GM21381 (cell line): ENCODE results near the gene CLDN6.
"Not testable (repeated sequence)": the region's sequence is repeated elsewhere in the genome, so short reads cannot be mapped to it uniquely, and the experiment has no call there.

Source experiments
- ATAC-seq: cut with Tn5 transposase; IDR thresholded peaks from one replicate; pipeline ENCODE4 v1.9.1; 2021; ENCODE audit warnings: mild to moderate bottlenecking, moderate library complexity; ENCODE audit not compliant: unreplicated experiment

The CLDN6 gene, protein sequence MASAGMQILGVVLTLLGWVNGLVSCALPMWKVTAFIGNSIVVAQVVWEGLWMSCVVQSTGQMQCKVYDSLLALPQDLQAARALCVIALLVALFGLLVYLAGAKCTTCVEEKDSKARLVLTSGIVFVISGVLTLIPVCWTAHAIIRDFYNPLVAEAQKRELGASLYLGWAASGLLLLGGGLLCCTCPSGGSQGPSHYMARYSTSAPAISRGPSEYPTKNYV

DNA sequence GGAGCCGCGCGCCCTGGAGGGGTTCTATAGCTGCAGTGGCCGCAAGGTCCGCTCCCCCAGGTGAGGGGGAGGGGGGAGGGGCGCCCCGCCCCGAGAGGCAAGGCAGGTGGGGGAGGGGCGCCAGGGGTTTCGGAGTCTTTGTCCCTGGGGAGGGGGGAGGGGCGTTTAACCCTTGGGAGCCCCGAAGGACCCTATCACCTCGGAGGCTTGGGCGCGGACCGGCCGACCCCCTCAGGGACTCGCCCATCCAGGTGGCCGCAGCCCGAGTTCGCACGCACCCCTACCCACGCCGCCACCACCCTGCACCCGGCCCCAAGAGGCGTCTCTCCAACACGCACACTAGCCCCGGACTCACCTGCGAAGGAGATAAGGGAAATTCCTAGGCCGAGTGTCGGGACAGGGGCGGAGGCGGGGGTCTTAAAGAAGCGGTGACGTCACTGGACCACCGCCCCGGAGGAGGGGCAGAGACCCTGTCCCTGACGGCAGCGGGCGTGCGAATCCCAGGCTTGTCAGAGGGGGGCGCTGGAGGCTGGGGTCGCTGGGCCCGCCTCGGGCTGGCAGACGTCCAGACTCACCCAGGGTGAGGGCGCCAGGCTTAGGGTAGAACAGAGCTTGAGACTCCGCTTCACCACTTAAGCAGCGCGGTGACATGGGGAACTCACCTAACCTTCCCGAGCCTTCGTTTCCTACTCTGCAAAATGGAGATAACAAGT is at the start of gene CLDN6:
CLDN6 (minus strand) TSS at position 390 of the 713 bp plus-strand sequence. CDS start 2,162 bp downstream, outside the sequence.
- no peak for ATAC-seq

DNA sequence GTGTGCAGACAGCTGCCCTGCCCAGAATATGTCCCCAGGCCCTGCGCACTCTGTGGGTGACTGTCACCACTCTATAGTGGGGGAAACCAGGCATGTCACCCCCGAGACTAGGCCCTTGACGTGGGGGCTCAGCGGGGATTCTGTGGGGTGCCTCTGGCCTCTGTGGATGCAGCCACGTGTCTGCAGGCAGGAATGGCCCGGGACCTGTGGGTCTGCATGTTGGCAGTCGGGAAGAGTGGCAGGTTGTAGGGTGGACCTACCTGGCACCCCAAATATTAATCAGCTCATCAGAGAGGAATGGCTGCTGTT is 48.4 kb upstream of the CLDN6 start:
- no peak for ATAC-seq

DNA sequence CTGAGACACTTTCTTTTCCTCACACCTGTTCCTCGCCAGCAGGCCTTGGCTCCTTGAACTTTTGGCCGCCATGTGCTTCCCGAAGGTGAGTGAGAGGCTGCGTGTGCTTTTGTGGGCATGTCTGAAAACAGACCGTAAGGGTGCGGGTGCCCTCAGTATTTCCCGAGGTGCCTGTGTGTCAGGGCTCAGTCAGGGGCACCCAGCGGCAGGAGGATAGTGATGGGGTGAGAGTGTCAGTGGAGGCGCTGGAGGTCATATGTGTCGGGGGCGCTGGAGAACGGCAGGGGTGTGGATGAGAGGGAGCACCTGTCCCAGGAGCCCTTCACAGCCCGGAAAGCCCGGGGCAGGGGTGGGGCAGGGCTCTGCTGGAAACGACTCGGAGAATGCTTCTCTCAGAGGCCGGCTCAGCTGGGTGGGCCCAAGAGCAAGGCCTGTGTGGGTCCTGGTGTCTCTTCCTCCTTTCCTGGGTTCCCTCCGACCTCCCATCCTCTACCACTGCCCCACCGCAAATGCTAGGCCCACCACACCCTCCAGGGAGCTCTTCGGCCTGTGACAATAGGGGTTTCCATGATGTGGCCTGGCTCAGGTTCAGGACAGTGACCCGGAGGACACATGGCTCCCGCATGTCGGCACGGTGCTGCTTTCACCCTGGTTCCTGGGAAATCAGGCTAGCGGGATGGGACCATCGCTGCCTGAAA is 47.9 kb upstream of the CLDN6 start:
- ATAC-seq, result no peak

DNA sequence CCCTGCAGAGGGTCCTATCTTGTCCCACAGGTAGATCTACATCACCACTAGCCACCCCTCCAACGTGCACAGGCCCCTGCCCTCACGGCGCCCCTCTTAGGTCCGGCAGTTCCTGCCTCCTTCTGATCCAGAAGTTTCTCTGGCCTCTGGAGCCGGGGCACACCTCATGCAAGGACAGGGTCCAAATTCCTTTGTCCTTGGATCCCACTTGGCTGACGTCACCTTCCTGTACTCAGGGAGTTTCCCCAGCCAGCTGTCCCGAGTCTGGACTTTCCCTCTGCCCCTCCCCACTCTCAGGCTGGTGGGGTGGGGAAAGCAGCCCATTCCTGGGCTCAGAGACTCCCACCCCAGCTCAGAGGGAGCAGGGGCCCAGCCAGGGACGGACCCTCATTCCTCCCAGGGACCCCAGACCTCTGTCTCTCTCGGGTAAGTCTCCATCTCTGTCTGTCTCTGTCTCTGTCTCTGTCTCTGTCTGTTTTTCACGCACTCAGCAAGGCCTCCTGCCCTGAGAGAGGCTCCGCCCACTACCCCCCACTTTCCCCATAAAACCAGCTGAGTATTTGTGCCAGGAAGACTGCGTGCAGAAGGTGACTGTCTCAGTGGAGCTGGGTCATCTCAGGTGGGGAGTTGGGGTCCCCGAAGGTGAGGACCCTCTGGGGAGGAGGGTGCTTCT is 47.2 kb upstream of the CLDN6 start, which contains the start of gene IL32:
IL32 (plus strand) TSS at position 572 of the 673 bp plus-strand sequence. CDS start 172 bp downstream, outside the sequence.
- no peak for ATAC-seq

DNA sequence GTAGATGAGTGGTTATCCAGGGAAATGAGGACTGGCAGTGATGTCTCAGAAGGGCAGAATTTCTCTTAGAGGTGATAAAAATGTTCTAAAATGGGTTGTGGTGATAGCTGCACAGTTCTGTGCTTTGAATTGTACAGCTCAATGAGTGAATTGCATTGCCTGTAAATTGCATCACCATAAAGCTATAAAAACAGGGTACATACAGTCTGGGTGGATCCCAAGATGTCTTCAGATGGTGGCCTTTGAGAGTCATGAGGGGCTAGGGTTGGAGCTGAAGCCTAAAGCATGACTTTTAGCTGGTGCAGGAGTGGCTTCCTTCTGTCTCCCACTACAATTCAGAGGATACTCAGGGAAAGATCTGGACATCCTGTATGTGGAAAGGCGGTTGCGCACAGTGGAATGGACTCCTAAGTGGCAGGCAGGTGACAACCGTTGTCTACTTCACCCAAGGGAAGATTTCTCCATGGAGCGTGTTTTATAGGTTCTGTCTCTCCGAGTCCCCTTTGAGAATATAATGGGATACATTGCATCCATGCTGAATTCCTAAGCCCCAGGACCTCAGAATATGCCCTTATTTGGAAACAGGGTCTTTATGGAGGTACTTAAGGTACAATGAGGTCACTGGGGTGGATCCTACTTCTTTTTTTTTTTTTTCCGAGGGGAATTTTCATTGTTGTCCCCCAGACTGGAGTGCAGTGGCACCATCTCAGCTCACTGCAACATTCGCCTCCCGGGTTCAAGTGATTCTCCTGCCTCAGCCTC is 45.8 kb upstream of the CLDN6 start:
- ATAC-seq, result no peak

DNA sequence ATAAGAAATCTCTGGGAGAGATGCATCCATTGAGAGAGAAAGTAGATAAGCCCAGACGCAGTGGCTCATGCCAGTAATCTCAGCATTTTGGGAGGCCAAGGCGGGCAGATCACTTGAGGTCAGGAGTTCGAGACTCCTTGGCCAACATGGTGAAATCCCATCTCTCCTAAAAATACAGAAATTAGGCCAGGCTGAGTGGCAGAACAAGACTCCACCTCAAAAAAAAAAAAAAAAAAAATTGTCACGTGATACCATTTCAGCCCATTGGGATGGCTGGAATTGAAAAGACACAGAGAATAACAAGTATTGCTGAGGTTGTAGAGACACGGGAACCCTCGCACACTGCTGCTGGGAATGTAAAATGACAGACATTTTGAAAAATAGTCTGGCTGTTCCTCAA is 44.6 kb upstream of the CLDN6 start:
- ATAC-seq, result no peak

DNA sequence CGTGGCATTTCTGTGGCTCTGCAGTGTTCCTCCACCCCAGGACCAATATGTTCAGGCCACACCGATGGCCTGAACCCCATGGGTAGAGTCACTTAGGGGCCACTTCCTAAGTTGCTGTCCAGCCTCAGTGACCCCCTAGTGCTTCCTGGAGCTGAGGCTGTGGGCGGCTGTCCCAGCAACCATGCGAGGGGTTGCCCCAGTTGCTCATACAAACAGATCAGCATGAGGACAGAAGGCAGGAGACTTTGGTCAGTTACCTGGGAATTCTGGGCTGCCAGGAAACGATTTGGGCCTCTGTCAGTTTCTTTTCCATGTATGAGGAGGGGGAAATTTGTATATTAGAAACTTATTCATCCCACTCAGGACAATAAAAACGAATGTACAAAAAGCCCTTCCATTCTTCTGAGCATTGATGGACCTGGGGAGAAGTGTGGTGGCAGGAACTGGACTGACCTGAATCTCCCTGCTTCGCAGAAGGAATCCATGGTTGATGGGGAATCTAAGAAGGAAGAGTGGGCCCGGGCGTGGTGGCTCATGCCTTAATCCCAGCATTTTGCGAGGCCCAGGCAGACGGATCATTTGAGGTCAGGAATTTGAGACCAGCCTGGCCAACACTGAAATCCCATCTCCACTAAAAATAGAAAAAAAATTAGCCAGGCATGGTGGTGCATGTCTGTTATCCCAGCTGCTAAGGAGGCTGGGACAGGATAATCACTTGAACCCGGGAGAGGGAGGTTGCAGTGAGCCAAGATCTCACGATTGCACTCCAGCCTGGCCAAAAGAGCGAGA is 42.5 kb upstream of the CLDN6 start:
- ATAC-seq, result no peak

DNA sequence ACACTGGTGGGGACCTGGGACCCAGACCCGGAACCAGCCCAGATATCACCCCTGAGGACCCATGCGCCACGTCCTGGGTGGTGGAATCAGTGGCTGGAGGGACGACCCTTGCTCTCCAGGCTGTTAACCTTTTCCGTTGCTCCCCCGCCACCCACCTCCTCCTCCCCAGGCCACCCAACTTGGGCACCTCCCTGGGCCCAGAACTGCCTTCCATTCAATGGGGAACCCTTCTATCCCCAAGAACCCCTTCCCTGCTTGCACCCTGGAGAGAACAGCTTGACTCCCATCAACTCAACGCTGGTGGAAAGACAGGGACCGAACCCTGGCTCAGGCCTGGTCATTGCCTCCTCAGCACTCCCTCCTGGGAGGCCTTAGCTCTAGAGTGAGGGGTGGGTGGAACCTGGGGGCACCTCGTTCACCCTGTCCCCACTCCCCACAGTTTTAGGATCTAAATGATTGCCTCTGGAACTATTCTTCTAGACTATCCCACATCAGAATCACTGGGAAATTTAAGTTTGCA is 41.8 kb upstream of the CLDN6 start:
- ATAC-seq, result no peak

DNA sequence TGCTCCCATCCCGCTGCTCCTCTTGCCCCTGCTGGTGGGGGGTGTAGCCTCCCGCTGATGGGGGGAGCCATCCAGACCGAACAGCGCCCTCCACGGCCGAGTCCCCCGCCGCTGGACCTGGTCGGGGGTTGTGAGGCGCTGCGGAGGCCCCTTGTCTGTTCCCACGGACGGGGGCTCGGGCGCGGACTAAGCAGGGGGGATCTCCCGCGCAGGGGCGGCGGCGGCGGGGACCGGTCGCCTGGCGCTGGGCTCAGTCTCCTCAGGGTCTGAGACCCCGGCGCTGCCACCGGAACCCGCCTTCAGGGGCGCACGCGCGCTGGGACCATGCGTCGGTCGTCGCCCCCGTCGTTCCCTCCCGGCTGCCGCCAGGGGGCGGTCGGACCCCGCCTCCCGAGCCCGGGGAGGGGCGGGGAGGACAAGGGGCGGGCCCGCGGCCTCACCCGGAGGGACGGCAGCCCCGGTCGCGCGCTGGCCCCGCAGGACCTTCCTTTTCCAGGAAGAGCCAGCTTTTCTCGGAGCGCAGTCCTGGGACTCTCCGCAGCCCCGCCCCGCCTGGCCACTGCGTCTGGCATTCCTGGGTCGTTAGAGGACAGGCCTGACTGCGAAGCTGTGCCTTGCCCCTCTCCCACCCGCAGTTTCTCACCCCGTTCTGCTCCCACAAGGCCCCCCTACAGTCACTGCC is 41.2 kb upstream of the CLDN6 start:
- ATAC-seq, result peak; percentile 78

DNA sequence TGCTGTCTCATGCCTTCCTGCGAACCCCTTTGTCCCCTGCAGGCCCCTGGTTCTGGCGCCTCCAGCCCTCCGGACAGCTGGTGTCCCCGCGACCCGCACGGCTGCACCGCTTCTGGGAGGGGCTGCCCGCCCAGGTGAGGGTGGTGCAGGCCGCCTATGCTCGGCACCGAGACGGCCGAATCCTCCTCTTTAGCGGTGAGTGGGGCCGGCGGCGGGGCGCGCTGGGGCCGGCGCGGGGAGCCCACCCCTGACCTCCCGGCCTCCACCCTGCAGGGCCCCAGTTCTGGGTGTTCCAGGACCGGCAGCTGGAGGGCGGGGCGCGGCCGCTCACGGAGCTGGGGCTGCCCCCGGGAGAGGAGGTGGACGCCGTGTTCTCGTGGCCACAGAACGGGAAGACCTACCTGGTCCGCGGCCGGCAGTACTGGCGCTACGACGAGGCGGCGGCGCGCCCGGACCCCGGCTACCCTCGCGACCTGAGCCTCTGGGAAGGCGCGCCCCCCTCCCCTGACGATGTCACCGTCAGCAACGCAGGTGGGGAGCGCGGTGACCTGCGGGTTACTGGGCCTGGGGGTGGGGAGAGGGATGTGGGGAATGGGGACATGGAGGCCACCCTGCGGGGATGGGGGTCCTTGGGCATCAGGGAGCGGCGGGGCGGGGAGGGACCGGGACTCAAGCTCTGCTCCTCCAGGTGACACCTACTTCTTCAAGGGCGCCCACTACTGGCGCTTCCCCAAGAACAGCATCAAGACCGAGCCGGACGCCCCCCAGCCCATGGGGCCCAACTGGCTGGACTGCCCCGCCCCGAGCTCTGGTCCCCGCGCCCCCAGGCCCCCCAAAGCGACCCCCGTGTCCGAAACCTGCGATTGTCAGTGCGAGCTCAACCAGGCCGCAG is 40.4 kb upstream of the CLDN6 start:
- ATAC-seq, result peak; percentile 31

DNA sequence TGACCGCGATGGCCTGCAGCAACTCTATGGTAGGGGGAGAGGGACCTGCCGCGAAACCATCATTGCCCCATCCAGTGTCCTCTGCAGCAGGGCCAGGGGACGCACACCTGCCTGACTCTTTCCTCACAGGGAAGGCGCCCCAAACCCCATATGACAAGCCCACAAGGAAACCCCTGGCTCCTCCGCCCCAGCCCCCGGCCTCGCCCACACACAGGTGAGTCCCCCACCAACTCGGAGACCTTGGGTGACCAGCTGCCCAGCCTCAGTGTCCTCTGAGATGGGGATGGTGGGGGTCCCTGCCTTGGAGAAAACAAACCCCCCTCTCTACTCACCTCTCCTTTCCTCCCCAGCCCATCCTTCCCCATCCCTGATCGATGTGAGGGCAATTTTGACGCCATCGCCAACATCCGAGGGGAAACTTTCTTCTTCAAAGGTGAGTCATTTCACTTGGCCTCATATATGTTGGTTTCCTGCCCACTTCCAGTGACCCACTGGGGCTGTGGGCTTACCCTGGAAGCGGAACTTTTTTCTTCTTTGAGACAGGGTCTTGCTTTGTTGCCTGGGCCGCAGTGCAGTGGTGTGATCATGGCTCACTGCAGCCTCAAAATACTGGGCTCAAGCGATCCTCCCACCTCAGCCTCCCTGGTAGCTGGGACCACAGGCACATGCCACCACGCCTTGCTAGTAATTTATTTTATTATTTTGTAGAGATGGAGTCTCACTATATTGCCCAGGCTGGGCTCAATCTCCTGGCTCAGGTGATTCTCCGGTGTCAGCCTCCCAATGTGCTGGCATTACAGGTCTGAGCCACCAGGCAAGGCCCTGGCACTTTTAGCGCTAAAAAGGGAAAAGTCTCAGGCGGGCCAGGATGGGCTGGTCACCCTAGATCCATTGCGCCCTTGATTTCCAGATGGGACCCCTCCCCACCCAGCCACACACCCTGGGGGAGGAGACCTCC is 39.5 kb upstream of the CLDN6 start:
- ATAC-seq, result no peak

DNA sequence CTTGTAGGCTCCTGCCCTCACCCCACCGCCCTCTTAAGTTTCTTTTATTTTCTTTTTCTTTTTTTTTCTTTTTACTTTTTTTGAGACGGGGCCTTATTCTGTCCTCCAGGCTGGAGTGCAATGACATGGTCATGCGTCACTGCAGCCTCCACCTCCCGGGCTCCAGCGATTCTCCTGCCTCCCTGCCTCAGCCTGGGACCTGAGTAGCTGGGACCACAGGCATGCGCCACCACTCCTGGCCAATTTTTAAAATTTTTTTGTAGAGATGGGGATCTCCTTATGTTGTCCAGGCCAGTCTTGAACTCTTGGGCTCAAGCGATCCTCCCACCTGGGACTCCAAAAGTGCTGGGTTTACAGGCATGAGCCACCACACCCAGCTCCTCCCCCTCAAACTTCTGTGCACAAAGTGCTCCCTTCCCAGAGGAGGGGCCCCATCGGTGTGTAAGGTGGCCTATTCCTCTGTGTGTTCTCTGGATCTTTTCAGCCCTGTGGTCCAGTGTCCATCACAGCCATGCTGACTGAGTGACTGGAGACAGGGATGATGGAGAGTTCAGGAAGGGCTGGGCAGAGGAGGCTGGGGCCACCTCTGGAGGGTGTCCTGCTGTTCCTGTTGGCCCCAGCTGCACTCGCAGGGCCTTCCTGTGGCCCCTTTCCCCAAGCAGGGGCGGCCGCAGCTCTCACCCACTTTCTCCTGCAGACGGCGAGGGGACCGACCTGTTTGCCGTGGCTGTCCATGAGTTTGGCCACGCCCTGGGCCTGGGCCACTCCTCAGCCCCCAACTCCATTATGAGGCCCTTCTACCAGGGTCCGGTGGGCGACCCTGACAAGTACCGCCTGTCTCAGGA is 38.6 kb upstream of the CLDN6 start:
- ATAC-seq, result no peak

DNA sequence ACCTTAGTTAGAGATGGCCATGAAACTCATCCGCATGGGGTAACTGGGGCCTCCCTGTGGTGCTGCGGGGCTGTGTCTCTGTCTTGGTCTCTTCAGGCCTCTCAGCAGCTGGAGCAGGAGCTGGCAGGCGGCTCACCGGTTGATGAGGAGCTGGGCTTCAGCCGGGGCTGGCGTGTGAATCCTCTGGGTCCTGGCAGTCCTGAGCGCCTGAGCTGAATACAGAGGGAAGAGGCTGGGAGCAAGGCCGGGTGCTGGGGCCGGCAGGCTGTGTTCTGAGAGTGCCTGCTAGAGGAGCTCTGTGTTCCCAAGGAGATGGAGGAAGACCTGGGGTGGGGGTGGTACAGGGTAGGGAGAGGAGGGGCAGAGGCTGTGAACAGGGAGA is 37.7 kb upstream of the CLDN6 start:
- not testable (repeated sequence) for ATAC-seq

DNA sequence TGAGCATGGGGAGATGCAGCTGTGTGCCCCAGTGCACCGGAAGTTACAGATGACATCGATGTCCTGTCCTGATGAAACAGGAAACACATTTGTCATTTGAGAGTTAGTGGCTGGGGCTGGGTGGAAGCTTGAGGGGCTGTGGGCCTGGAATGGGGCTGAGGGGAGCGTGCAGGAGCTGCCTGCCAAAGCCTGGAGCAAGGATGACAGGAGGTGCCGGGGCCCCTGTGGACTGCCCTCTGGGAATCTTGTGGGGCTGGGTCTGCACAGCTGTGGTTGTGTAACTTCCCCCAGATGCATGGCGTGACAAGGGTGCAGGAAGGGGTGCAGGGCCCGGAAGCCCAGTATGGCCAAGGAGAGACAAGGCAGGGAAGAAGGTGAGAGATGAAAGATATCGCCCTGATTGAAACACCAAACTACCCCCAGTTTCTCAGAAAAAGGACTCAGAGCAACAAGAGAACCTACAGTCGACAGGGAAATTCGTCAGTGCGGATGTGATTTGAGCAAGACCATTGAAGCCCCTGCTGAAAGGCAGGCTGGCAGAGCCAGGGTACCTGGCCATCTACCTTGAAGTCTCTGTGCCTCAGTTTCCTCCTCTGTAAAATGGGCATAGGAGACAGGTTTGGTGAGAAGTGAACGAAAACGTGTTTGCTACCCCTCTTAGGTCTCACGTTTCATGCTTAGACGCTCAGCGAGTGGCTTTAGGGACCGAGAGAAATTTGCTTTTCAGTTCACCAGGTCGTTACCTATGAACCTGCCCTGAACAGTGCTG is 37.2 kb upstream of the CLDN6 start:
- no peak for ATAC-seq

DNA sequence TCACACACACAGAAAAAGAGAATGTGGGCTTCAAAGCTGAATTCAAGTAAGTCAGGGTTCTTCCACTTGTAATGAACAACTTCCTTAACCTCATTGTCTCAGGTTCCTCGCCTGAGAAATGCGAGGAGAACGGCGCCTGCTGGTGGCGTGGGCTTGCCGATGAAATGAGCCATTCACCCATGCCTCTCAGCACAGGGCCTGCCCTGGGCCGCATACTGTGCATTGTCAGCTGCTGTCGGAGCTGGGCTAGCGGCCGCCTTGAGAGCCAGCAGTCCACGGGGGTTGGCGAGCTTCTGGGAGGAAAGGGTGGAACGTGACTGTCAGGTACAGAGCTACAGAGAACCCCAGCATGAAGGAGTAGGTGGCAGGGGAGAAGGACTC is 35.3 kb upstream of the CLDN6 start:
- ATAC-seq, result not testable (repeated sequence)
